Chondrocyte (in vitro differentiated cells): ENCODE data around the gene PDIA6. TPM values are rescaled to one million over a fixed set of nuclear protein-coding genes. Genes with fewer than 3 reads are reported as not detected.

Experiments used
- DNase-seq: peaks from one replicate; pipeline ENCODE4 v3.0.0; 2021; ENCODE audit warnings: mixed read lengths, low spot score
- H3K27ac Mint-ChIP-seq: one replicate; pipeline ENCODE4 v1.8.0; 2021; ENCODE audit warnings: mild to moderate bottlenecking, moderate library complexity, mixed read lengths; ENCODE audit not compliant: unreplicated experiment
- H3K27me3 Mint-ChIP-seq: 2 replicates; pipeline ENCODE4 v1.8.0; 2021; ENCODE audit warnings: low read depth, mixed read lengths
- H3K36me3 Mint-ChIP-seq: 2 replicates; pipeline ENCODE4 v1.8.0; 2021; ENCODE audit warnings: low read depth, mixed read lengths
- H3K4me1 Mint-ChIP-seq: 2 replicates; pipeline ENCODE4 v1.8.0; 2021; ENCODE audit warnings: low read depth, mild to moderate bottlenecking, mixed read lengths
- H3K4me3 Mint-ChIP-seq: one replicate; pipeline ENCODE4 v1.8.0; 2021; ENCODE audit warnings: mild to moderate bottlenecking, moderate library complexity, mixed read lengths; ENCODE audit not compliant: unreplicated experiment
- H3K9me3 Mint-ChIP-seq: 2 replicates; pipeline ENCODE4 v1.8.0; 2021; ENCODE audit warnings: low read depth, mixed read lengths
- CTCF ChIP-seq: fragments of 200-600 bp; sonication (generic); IDR thresholded peaks from 2 replicates; pipeline ENCODE4 v1.5.0; 2021; ENCODE audit warnings: antibody characterized with exemption, mild to moderate bottlenecking, moderate library complexity
- total RNA-seq: library from RNA; stranded (reverse); gene quantifications from 3 replicates; pipeline ENCODE4 v1.2.1, GENCODE V29; 2021

The PDIA6 gene
- total RNA-seq, 1 donor from 2014 or later: 198 TPM

GRCh38 chr2:10777842-10778723 lies 34.5 kb downstream of the PDIA6 start:
- DNase-seq: no peak
- peaks cover 4% of the 10 kb centered on the region for H3K4me1 Mint-ChIP-seq

GRCh38 chr2:10777111-10777841 lies 35.3 kb downstream of the PDIA6 start:
- no peak overlapping the region for H3K4me3 Mint-ChIP-seq
- TF ChIP-seq CTCF: no peak
- no peaks in the 10 kb centered on the region for H3K4me1 Mint-ChIP-seq
- H3K27me3 Mint-ChIP-seq: no peaks in the 10 kb centered on the region
- peaks cover 7% of the 10 kb centered on the region for H3K36me3 Mint-ChIP-seq
- DNase-seq: no peak
- H3K27ac Mint-ChIP-seq: no peak overlapping the region
- H3K9me3 Mint-ChIP-seq: no peaks in the 10 kb centered on the region

More at GRCh38 chr2:10777842-10778723, 34.5 kb downstream of the PDIA6 start:
- H3K27me3 Mint-ChIP-seq: no peaks in the 10 kb centered on the region
- H3K9me3 Mint-ChIP-seq: no peaks in the 10 kb centered on the region
- H3K27ac Mint-ChIP-seq: no peak overlapping the region
- H3K36me3 Mint-ChIP-seq: peaks cover 10% of the 10 kb centered on the region
- no peak for TF ChIP-seq CTCF
- no peak overlapping the region for H3K4me3 Mint-ChIP-seq

GRCh38 chr2:10776231-10776977 lies 36.2 kb downstream of the PDIA6 start:
- DNase-seq: no peak
- H3K4me3 Mint-ChIP-seq: no peak overlapping the region
- H3K27ac Mint-ChIP-seq: no peak overlapping the region
- H3K9me3 Mint-ChIP-seq: no peaks in the 10 kb centered on the region
- H3K4me1 Mint-ChIP-seq: no peaks in the 10 kb centered on the region
- no peaks in the 10 kb centered on the region for H3K27me3 Mint-ChIP-seq
- TF ChIP-seq CTCF: no peak
- H3K36me3 Mint-ChIP-seq: peaks cover 7% of the 10 kb centered on the region

- no peak for DNase-seq
- H3K36me3 Mint-ChIP-seq: peaks cover 7% of the 10 kb centered on the region
- no peaks in the 10 kb centered on the region for H3K27me3 Mint-ChIP-seq
- no peak overlapping the region for H3K4me3 Mint-ChIP-seq
- H3K4me1 Mint-ChIP-seq: no peaks in the 10 kb centered on the region
- TF ChIP-seq CTCF: no peak
- no peaks in the 10 kb centered on the region for H3K9me3 Mint-ChIP-seq
- no peak overlapping the region for H3K27ac Mint-ChIP-seq
Observed at GRCh38 chr2:10775831-10776230, 36.8 kb downstream of the PDIA6 start.
